ENCODE measurements around the gene GNLY.

- TF ChIP-seq CTCF (IDR thresholded peaks at IDR 0.05; ENCODE audit: low read depth, low read length) (peak; percentile 93), EZH2phosphoT487 (IDR thresholded peaks at IDR 0.05; ENCODE audit: low read depth) (no peak)
These were observed 35.0 kb downstream of the GNLY start for GRCh38 chr2:85728883-85729824.

All from OCI-LY3 (cell line).